HG02970 (cell line): ENCODE data around the gene DPH6.
"Not testable (repeated sequence)": the region's sequence is repeated elsewhere in the genome, so short reads cannot be mapped to it uniquely, and the experiment has no call there.

Source experiments
- ATAC-seq: cut with Tn5 transposase; IDR thresholded peaks from one replicate; pipeline ENCODE4 v1.9.1; 2021; ENCODE audit warnings: mild to moderate bottlenecking, moderate library complexity, moderate number of reproducible peaks; ENCODE audit not compliant: unreplicated experiment, low FRiP score

The DPH6 gene, protein sequence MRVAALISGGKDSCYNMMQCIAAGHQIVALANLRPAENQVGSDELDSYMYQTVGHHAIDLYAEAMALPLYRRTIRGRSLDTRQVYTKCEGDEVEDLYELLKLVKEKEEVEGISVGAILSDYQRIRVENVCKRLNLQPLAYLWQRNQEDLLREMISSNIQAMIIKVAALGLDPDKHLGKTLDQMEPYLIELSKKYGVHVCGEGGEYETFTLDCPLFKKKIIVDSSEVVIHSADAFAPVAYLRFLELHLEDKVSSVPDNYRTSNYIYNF

DNA sequence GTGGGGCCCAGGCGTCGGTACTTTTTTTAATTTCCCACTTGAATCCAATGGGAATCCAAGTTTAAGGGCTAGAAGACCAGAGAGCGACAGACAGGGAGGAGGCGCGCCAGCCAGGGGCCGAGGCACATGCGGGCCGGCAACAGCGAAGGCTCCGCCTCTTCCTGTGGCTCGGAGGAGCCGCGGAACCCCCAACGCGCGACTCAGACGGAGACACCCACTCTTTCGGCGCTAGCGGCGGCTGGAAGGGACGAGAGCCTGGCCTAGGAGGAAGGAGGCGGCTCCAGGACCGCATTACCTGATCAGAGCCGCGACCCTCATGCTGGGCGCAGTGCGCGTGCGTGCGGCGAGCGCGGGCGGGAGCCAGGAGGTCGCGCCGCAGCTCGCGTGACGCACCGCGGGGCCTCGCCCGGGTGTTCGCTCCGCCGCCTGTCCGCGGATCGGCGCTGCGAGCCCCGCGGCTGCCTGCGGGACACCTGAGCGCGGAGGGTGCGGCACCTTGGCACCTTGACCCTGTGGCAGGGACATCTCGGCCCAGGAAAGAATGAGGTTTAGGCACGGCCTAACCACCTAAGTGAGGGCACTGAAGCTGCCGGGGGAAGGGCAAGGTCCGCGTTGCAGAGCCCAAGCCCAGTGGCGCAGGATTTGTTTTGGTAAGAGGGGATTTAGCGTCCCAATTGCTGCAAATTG lies at the start of gene DPH6:
Gene DPH6 (minus strand): TSS at position 342 of the 687 bp plus-strand sequence. CDS start 24 bp downstream, at position 318.
- peak; percentile 91 for ATAC-seq

DNA sequence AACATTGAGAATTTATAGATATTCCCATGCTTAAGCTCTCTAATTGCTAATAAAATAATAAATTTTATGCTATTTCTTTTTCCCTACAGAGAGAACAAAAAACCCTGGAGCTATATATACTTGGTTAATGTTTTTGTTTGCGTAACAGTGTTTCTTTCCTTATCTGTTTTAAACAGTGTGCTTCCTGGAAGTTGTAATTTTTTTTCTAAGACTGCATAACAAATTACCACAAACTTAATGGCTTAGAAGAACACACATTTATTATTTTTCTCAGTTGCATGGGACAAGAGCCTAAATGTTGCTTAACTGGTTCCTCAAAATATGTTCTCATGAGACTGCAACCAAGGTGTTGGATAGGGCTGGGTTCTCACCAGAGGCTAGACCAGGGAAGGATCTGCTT lies 49.7 kb upstream of the DPH6 start:
- no peak for ATAC-seq

DNA sequence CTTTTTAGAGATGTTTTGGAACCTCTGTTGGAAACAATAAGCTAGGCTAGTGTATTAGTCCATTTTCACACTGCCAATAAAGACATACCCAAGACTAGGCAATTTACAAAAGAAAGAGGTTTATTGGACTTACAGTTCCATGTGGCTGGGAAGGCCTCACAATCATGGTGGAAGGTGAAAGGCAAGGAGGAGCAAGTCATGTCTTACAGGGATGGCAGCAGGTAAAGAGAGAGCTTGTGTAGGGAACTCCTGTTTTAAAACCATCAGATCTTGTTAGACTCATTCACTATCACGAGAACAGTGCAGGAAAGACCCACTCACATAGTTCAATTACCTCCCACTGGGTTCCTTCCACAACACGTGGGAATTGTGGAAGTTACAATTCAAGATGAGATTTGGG lies 46.0 kb upstream of the DPH6 start:
- not testable (repeated sequence) for ATAC-seq

DNA sequence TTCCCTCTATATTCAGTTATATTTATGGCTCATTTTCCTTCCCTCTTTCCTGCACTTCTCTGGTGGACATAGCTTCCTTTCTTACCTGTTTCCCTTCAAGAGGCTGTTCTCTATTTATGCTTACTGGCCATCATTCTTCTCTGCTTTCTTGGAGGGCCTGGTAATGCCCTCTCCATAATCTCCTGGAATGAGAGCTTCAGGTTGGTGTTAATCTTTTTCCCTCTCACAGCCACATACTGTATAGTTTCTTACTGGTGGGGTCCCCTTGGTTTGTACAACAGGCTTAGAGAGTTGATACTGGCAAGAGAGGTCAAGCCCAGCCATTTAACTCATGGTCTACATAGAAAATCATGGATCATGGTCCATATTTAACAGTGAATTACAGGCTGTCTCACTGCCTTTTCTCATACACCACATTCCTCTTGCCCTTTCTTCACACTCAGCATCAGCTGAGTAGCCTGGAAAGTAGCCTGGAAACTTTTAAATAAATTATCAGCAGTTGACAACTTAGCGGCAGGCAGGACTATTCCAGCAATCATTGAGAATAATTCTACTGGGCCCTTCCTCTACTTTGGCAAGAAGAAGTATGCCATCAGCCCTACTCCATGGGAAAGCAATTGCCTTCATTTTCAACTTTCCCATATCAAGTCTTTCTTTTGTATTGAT lies 38.0 kb upstream of the DPH6 start:
- no peak for ATAC-seq

DNA sequence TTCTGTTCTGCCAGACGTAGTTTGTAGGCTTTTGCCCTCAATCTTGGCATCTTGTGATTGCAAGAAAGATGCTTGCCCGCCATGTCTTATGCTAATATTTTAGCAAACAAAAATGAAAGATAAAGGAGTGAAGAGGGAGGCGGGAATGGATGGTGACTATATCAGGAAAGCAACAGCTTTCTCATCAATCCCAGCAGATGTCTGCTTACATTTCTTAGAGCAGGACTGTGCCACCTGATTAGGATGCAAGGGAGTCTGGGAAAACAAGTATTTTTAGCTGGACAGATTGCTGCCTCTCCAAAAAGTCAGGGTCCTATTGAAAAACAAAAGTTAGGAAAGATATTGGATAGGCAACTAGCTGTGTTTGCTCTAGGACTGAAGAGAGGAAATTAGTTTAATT lies 34.6 kb upstream of the DPH6 start:
- ATAC-seq = no peak

DNA sequence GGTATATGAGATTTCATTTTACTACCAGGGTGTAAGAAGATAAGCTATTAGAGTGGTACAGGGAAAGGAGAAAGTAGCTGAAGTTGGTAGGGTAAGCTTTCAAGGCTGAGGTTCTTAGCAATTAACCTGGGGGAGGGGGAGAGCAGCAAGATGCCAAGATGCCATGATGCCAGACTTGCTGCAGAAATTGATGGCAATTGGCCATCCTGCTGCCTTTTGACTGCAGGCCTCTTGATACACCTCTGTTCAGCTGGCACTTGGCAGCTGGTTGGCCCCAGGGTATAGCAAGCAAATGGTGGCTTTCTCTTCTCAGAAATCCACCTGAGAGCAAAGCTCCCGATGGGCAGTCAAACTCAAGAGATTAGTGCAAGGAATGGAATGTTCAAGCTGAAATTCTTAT lies 21.4 kb upstream of the DPH6 start:
- no peak for ATAC-seq

DNA sequence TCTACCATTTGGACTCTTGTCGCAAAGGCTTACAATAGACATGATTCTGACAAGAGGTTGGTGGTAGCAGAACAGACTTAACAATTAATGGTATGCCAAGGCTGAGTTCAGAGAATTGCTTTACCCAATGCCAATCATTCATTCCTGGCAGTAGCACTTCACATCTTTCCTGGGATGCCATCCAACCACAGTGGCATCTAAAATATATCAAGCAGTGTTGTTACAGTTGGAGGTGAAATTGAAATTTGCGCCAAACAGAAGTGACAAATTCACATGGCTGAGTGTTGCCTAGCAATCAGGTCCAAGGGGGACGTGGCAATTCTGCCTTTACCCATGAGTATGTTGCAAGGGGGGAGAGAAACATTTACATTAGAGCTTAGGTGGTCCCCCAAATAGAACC lies 21.0 kb upstream of the DPH6 start:
- no peak for ATAC-seq

DNA sequence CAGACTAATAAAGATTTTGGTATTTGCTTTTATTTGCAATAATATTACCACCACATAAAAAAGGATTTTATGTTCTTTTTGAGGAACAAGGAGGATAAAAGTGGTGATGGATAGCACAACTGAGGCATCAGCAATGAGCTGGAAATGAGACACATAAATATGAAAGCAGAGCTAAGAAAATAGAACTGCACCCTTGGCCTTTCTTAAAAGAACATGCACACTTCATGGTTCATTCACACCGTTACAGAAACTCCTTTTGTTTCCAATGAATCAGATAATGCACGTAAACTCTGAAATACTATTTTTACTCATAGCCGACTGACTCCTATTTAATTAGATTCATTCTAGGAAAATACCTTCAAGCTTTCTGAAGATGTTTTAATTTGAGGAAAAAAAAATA lies 19.9 kb upstream of the DPH6 start:
- no peak for ATAC-seq

DNA sequence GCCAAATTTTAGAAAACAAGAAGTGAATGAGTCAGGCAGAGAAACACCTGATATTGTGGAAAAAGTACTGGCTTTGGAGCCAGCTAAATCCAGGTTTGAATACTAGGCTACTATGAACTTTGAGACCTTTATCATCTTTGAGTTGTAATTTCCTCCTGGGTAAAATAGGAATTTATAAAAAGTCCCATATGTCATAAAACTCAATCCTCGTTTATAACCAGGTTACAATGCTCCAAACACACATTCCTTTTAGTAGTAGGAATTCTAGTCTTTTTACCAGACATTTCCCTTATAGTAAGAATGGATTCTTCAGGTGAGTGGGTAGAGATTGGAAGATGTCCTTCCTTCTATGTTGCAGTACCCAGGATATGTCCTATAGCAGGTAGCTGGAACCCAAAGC lies 16.7 kb upstream of the DPH6 start:
- no peak for ATAC-seq

DNA sequence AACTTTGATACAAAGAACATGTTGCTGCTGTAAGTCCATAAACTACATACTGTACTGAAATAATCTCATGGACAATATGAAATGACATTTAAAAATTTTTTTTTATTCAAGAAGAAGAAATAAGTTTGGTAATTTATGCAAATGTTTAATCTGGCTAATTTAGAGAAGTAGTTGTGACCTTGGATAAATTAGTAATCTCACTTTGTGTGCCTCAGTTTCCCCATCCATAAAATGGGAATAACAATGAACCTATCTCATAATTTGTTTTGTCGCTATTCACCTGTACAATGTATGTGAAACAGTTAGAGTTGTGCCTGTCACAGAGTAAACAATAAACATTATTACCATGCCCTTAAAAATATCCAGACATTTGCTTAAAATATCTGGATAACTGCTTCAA lies 15.3 kb upstream of the DPH6 start:
- no peak for ATAC-seq

DNA sequence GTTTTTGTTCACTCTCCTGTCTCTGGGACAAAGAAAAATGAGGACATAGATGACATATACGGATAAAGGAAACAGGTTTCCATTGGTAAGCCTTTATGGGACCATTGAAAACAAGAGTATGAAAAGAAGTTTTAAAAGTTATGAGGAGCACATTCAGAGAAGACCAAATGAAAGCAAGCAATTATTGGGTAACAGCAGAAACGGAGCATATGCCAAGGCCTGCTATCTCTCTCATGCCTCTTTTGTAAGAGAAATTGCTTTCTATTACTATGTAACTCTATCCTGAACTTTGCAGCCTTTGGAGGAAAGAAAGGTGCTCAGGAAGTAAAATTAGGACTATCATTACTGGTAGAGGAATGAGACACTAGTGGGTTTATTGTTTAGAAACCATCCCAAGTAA lies 14.9 kb upstream of the DPH6 start:
- no peak for ATAC-seq

DNA sequence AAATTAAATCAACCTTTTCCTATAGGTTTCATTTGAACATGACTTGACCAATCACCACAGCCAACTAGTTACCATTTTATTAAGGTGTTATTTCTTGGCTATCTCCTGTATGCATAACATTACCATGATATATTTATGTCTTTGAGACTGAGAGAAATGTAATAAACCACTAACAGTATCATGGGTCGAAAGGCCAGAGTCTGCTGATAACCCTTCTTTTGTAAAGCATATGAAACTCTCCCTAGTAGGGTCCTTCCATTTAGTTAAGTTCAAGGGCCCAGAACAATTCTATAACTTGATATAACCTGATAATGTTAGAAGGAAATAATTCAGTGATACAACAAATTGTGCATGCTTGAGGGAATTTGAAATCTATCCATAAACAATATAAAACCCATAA lies 14.3 kb upstream of the DPH6 start:
- no peak for ATAC-seq

DNA sequence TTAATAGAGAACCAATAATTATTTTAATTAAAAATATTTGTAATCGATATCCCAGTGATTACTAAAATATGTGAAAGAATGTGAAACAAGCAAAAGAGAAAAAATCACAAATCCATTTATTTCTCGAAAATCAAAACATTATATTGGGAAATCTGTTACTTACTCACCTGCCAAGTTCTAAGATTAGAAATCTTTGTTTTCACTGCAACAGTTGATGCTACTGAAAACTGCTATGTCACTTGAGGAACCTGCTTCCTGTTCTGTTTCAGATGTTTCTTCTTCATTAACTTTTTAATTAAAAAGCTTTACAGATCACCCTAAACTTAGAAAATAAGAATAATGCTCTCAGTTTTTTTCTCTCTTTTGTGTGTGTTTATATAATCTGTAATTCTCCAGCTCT lies 13.7 kb upstream of the DPH6 start:
- ATAC-seq = no peak

DNA sequence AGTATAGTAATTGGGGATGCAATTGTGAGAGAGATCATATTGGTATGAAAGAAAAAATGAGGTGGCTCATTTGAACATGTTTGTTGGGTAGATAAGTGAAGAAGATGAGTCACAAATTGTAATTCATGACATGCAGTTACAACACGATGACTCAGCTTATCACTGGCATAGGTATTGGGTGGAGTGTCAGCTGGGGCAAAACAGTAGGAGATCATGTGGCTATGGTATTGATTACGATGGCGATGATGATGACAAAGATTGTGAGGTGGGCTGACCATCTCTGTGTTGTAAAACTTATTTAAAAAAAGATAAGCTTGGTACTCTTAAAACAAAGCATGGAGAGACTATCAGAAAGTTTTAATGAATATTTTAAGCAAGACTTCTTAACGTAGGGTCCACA lies 11.6 kb upstream of the DPH6 start:
- ATAC-seq = no peak

DNA sequence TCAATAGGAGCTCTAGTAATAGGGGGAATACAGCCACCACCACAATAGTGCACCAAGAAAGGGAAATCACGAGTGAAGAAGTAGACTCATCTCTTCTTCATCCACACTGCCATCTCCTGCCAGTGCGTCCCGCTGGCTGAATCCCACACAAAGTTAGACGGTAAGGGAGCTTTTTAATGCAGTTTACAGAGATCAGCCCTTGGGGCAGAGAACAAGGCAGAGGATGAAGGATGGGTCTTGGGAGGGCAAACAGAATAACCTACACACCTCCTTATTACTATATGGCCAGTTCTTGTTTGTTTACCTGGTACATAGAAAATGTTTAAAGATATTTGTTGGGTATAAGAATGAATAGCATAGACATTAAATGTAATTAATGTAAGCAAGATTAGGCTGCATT lies 11.0 kb upstream of the DPH6 start:
- ATAC-seq = no peak

DNA sequence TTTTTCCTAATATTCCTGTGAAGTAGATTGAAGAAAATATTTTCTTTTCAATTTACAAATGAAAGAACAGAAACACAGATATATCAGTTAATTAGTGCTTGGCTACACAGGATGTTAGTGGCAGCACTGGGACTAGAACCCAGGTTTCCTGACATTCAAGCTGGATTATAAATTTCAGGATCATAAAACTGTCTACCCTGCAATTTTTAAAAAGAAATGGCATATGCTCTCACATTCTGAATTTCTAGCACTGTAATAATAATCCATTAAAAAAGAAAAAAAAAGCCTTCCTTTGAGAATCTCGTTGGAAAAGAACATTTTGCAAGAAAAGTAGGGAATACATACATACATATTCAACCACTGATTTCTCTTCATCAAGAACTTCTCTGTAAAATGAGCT lies 9.3 kb upstream of the DPH6 start:
- no peak for ATAC-seq

DNA sequence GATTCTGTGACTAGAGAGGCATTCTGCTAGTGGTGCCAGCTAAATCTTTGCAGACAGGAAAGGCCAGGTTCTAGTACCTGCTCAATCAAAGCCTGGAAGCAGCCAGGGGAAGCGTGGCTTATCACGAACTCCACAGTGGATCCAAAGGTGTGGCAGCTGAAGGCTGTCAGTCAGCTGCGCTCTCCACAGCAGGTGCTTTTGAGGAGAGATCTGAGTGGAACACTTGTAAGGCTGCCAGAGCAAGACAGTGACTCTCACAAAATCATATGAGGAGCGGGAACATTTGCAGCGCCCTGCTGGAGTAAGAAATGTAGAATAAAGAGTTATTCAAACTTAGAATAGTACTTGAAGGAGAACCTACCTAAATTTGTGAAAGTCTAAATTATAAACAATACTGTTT lies 5.0 kb upstream of the DPH6 start:
- ATAC-seq = no peak

DNA sequence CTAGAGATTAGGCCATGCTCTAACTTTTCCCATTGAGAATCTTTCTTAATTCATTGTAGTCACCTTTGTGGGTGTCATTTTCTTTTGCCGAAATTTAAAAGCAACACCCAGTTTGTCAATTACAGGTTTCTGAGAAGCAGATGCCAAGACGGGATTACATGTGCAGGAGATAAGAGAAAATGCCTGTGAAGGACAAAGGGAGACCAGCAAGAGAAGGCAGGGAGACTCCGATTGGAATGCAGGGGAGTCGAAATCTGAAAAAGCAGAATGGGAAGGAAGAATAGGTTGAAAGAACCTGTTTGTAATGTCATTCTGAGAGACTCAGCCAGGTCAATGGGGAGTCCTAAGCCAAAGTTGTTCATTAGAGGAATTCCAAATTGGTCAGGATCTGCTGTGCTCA lies 3.6 kb upstream of the DPH6 start:
- ATAC-seq = no peak

DNA sequence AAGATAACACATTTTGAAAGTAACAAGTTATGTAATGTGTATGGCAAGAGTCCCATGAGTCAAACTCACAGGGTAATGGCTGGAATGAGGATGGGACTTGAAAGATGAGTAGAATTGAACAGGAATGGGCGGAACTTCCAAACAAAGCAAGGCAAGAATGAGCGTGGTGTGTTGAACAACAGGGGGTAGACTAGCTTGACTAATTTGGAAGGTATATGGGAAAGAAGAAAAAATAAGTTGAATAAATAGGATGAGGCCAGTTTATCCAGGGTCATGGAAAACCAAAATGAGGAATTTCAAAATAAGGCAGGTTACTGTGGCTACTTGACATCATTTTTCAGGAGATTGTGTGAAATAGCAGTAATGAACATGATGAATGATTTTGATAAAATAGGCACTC lies 2.5 kb upstream of the DPH6 start:
- no peak for ATAC-seq

DNA sequence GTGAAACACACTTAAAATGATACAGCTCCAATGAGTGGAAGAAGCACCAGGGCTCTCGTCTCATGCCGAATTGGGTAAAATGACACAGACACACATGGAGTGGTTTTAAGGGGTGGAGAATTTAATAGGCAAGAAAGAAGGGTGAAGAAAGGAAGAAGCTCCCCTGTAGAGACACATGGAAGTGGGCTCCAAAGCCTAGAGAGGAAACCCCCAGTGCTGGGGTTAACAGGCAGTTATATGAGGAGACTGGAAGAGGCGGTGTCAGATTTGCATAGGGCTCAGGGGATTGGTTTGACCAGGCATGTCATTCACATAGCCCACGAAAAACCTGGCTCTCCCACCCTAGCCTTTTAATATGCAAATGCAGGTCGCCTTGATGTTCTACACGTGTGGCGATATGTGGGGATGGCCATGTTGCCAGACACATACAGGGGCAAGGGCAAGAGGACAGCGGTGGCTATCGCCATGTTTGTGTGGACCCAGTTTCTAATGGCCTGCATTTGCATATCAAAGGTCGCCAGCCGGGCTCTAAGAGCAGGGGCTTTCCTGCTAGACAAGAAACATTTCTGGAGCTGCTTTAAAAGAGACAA lies 1.9 kb upstream of the DPH6 start:
- no peak for ATAC-seq

DNA sequence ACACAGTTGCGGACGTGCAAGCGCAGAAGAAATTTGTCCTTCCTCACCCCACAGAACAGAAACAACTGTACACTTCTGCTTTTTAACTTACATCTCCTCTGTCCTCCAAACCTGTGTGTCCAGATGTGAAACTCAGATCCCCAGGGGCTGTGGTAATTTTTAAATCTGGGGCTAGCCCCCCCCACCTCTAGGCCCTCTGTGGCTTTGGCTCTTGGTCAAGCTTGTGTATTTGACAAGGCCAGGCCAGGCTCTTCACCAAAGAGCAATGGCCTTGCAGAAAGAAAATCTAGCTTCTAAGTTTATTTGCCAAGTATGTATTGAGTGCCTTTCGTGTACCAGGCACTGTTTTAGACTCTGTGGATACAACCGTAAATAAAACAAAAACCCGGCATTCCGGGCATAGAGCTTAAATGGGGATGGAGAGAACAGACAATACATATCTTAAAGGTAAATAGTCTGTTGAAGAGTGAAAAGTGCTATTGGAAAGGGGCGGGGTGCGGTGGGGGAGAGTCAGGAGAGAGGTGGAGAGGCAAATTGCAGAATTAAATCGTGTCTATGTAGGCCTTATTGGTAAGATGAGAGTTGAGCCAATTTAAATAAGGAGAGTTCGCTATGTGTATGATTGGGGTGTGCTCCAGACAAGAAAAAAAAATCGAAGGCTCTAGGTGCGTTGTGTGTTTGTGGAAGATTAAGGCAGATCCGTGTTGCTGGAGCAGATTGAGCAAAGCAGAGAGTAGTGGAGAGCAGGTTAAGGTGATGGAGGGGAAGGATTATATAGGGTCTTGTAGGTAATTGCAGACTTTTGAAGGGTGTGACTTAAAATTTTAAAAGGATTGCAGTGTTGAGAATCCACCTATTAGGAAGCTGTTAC lies 781 bp upstream of the DPH6 start:
- ATAC-seq = no peak
